ENCODE data around the gene NECTIN2. TPM values are rescaled to one million over a fixed set of nuclear protein-coding genes. Genes with fewer than 3 reads are reported as not detected.

Gene NECTIN2
- total RNA-seq, 1 experiment from 2014 or later = 76.7 TPM

DNA sequence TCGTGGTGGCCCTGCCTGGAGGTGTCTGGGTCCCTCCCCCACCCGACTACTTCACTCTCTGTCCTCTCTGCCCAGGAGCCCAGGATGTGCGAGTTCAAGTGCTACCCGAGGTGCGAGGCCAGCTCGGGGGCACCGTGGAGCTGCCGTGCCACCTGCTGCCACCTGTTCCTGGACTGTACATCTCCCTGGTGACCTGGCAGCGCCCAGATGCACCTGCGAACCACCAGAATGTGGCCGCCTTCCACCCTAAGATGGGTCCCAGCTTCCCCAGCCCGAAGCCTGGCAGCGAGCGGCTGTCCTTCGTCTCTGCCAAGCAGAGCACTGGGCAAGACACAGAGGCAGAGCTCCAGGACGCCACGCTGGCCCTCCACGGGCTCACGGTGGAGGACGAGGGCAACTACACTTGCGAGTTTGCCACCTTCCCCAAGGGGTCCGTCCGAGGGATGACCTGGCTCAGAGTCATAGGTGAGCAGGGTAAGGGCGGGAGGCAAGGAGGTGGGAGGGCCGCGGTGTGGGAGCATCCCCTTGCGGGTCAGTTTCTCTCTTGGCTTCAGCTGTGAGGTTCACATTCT is 19.2 kb downstream of the NECTIN2 start:
- H3K27me3 ChIP-seq (replicated peaks; ENCODE audit: insufficient read depth, low read depth, low read length, poor library complexity) = no peaks in the 10 kb centered on the region
- TF ChIP-seq EZH2 (IDR thresholded peaks at IDR 0.05; ENCODE audit: borderline replicate concordance, low read depth, low read length, poor library complexity, severe bottlenecking) = no peak
- TF ChIP-seq, protein P1, sequence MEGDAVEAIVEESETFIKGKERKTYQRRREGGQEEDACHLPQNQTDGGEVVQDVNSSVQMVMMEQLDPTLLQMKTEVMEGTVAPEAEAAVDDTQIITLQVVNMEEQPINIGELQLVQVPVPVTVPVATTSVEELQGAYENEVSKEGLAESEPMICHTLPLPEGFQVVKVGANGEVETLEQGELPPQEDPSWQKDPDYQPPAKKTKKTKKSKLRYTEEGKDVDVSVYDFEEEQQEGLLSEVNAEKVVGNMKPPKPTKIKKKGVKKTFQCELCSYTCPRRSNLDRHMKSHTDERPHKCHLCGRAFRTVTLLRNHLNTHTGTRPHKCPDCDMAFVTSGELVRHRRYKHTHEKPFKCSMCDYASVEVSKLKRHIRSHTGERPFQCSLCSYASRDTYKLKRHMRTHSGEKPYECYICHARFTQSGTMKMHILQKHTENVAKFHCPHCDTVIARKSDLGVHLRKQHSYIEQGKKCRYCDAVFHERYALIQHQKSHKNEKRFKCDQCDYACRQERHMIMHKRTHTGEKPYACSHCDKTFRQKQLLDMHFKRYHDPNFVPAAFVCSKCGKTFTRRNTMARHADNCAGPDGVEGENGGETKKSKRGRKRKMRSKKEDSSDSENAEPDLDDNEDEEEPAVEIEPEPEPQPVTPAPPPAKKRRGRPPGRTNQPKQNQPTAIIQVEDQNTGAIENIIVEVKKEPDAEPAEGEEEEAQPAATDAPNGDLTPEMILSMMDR (conservative IDR thresholded peaks at IDR 0.05; ENCODE audit: low read depth, low read length) = no peak
- H3K27ac ChIP-seq (ENCODE audit: low read depth, low read length, poor library complexity, severe bottlenecking) = no peak overlapping the region
- no peak for DNase-seq (ENCODE audit: low spot score)
- no TSS peak for BruUV-seq (replicated peaks)
- ChIA-PET CTCF (no interaction called here), POLR2A (ENCODE audit: low non-redundant PET) (no interaction called here)
- H3K4me3 ChIP-seq (ENCODE audit: low read depth, low read length, poor library complexity, severe bottlenecking) = no peak overlapping the region
- no peaks in the 10 kb centered on the region for H3K36me3 ChIP-seq (ENCODE audit: insufficient read depth, low read length, poor library complexity, severe bottlenecking)
- intact Hi-C loops (cut with micrococcal nuclease; ENCODE audit: unreplicated experiment) = no loop called here
- H3K9me3 ChIP-seq (ENCODE audit: low read depth, low read length, poor library complexity, severe bottlenecking) = no peaks in the 10 kb centered on the region
- H3K4me1 ChIP-seq (ENCODE audit: insufficient read depth, low read length, poor library complexity, severe bottlenecking) = no peaks in the 10 kb centered on the region

DNA sequence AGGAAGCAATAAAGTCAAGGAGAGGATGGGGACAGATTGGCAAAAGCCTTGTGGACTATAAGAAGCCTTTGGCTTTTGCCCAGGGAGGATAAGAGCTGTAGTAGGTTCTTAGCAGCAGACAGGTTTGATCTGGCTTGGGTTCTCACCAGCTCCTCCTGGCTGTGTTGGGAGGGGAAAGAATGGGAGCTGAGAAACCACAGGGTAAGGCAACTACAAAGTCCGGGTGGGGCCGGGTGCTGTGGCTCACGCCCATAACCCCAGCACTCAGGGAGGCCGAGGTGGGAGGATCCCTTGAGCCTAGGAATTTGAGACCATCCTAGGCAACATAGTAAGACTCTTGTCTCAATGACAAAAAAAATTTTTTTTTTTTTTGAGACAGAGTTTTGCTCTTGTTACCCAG is 20.6 kb downstream of the NECTIN2 start:
- Histone ChIP-seq H3K4me3 (ENCODE audit: low read depth, low read length, poor library complexity, severe bottlenecking) (no peak overlapping the region), H3K27me3 (replicated peaks; ENCODE audit: insufficient read depth, low read depth, low read length, poor library complexity) (no peaks in the 10 kb centered on the region), H3K9me3 (ENCODE audit: low read depth, low read length, poor library complexity, severe bottlenecking) (no peaks in the 10 kb centered on the region), H3K36me3 (ENCODE audit: insufficient read depth, low read length, poor library complexity, severe bottlenecking) (no peaks in the 10 kb centered on the region), H3K4me1 (ENCODE audit: insufficient read depth, low read length, poor library complexity, severe bottlenecking) (no peaks in the 10 kb centered on the region), H3K27ac (ENCODE audit: low read depth, low read length, poor library complexity, severe bottlenecking) (no peak overlapping the region)
- no peak for TF ChIP-seq EZH2 (IDR thresholded peaks at IDR 0.05; ENCODE audit: borderline replicate concordance, low read depth, low read length, poor library complexity, severe bottlenecking)
- TF ChIP-seq, protein P1 (conservative IDR thresholded peaks at IDR 0.05; ENCODE audit: low read depth, low read length) = no peak
- no peak for DNase-seq (ENCODE audit: low spot score)
- no TSS peak for BruUV-seq (replicated peaks)
- POLR2A ChIA-PET (ENCODE audit: low non-redundant PET) = no interaction called here
- intact Hi-C loops (cut with micrococcal nuclease; ENCODE audit: unreplicated experiment) = no loop called here
- CTCF ChIA-PET = no interaction called here

DNA sequence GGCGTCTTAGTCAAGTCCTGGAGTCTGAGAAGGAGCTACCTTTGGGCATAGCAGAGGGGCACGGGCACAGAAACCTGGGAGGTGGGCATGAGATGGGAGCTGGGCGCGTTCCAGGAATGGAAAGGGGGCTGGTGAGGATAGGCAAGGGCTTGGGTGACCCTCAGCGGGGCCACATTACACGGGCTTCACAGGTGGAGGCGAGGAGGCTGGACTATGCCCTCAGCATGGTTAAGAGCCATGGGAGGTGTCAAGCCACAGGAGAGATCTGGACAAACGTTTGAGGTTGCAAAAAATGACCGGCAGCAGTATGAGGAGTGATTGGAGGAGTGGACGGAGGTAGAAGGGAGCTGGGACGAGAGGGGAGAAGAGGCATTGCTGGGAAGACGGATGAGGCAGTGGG is 21.5 kb downstream of the NECTIN2 start:
- no peaks in the 10 kb centered on the region for H3K4me1 ChIP-seq (ENCODE audit: insufficient read depth, low read length, poor library complexity, severe bottlenecking)

More for the DNA sequence above, 21.5 kb downstream of the NECTIN2 start:
- H3K27ac ChIP-seq (ENCODE audit: low read depth, low read length, poor library complexity, severe bottlenecking) = no peak overlapping the region
- TF ChIP-seq, protein P1 (conservative IDR thresholded peaks at IDR 0.05; ENCODE audit: low read depth, low read length) = no peak
- TF ChIP-seq EZH2 (IDR thresholded peaks at IDR 0.05; ENCODE audit: borderline replicate concordance, low read depth, low read length, poor library complexity, severe bottlenecking) = no peak
- POLR2A ChIA-PET (ENCODE audit: low non-redundant PET) = no interaction called here
- no peak for DNase-seq (ENCODE audit: low spot score)
- no peaks in the 10 kb centered on the region for H3K27me3 ChIP-seq (replicated peaks; ENCODE audit: insufficient read depth, low read depth, low read length, poor library complexity)
- no peak overlapping the region for H3K4me3 ChIP-seq (ENCODE audit: low read depth, low read length, poor library complexity, severe bottlenecking)
- H3K36me3 ChIP-seq (ENCODE audit: insufficient read depth, low read length, poor library complexity, severe bottlenecking) = peaks cover 9% of the 10 kb centered on the region
- intact Hi-C loops (cut with micrococcal nuclease; ENCODE audit: unreplicated experiment) = no loop called here
- CTCF ChIA-PET = no interaction called here
- no TSS peak for BruUV-seq (replicated peaks)
- no peaks in the 10 kb centered on the region for H3K9me3 ChIP-seq (ENCODE audit: low read depth, low read length, poor library complexity, severe bottlenecking)

Measured in A673 (cell line).